Astrocyte (in vitro differentiated cells and primary cell): Measurements from ENCODE around the gene CD200R1. TPM values are rescaled to one million over a fixed set of nuclear protein-coding genes. Genes with fewer than 3 reads are reported as not detected.

Source experiments
- DNase-seq: peaks from one replicate; pipeline ENCODE4 v3.0.0-alpha.2; 2010; ENCODE audit warnings: low read depth
- FAIRE-seq: peaks from 2 replicates; lab custom pipeline; 2011; peaks lifted over from hg19 to GRCh38; lab: Jason Lieb, UNC
- H2AFZ ChIP-seq: 2 replicates; pipeline ENCODE4 v1.6.0; 2012; ENCODE audit warnings: low read depth, low read length, inconsistent platforms
- H3K27ac ChIP-seq: 2 replicates; pipeline ENCODE4 v1.5.1; 2011; ENCODE audit warnings: low read depth, low read length, inconsistent platforms
- H3K27me3 ChIP-seq: 2 replicates; pipeline ENCODE4 v1.6.0; 2011; ENCODE audit warnings: low read length, inconsistent platforms; ENCODE audit not compliant: insufficient read depth
- H3K36me3 ChIP-seq: 2 replicates; pipeline ENCODE4 v1.5.1; 2011; ENCODE audit warnings: low read length, inconsistent platforms; ENCODE audit not compliant: insufficient read depth
- H3K4me1 ChIP-seq: 2 replicates; pipeline ENCODE4 v1.5.1; 2011; ENCODE audit warnings: low read length, inconsistent platforms; ENCODE audit not compliant: insufficient read depth
- H3K4me2 ChIP-seq: 2 replicates; pipeline ENCODE4 v1.6.0; 2012; ENCODE audit warnings: low read length, inconsistent platforms
- H3K4me3 ChIP-seq: 2 replicates; pipeline ENCODE4 v1.5.1; 2011; ENCODE audit warnings: low read depth, mild to moderate bottlenecking, low read length, inconsistent platforms; ENCODE audit not compliant: insufficient read depth
- H3K79me2 ChIP-seq: 2 replicates; pipeline ENCODE4 v1.6.0; 2012; ENCODE audit warnings: mild to moderate bottlenecking, low read length, inconsistent platforms; ENCODE audit not compliant: insufficient read depth
- H3K9ac ChIP-seq: 2 replicates; pipeline ENCODE4 v1.6.0; 2012; ENCODE audit warnings: mild to moderate bottlenecking, low read length, inconsistent platforms
- H3K9me3 ChIP-seq: 2 replicates; pipeline ENCODE4 v1.5.1; 2012; ENCODE audit warnings: low read depth, mild to moderate bottlenecking, low read length, inconsistent platforms; ENCODE audit not compliant: insufficient read depth
- H4K20me1 ChIP-seq: 2 replicates; pipeline ENCODE4 v1.6.0; 2012; ENCODE audit warnings: low read length, inconsistent platforms; ENCODE audit not compliant: insufficient read depth
- H3K27ac Mint-ChIP-seq: one replicate; pipeline ENCODE4 v1.8.0; 2021; ENCODE audit warnings: mild to moderate bottlenecking, mixed read lengths; ENCODE audit not compliant: unreplicated experiment
- H3K27me3 Mint-ChIP-seq: one replicate; pipeline ENCODE4 v1.8.0; 2021; ENCODE audit warnings: low read depth, mixed read lengths; ENCODE audit not compliant: unreplicated experiment
- H3K36me3 Mint-ChIP-seq: one replicate; pipeline ENCODE4 v1.8.0; 2021; ENCODE audit warnings: low read depth, mixed read lengths; ENCODE audit not compliant: unreplicated experiment
- H3K4me1 Mint-ChIP-seq: one replicate; pipeline ENCODE4 v1.8.0; 2021; ENCODE audit warnings: low read depth, mixed read lengths; ENCODE audit not compliant: unreplicated experiment
- H3K4me3 Mint-ChIP-seq: one replicate; pipeline ENCODE4 v1.8.0; 2021; ENCODE audit warnings: mild to moderate bottlenecking, moderate library complexity, mixed read lengths; ENCODE audit not compliant: unreplicated experiment
- H3K9me3 Mint-ChIP-seq: one replicate; pipeline ENCODE4 v1.8.0; 2021; ENCODE audit warnings: mild to moderate bottlenecking, mixed read lengths; ENCODE audit not compliant: unreplicated experiment
- EZH2 ChIP-seq: IDR thresholded peaks from 2 replicates; pipeline ENCODE4 v1.6.1; 2012; ENCODE audit warnings: mild to moderate bottlenecking, low read length, inconsistent platforms; ENCODE audit not compliant: insufficient read depth
- total RNA-seq: library from RNA; stranded (reverse); gene quantifications from 2 replicates; pipeline ENCODE4 v1.2.1, GENCODE V29; 2021
- TF ChIP-seq, protein P1 (sequence below): IDR thresholded peaks from 2 replicates; pipeline ENCODE4 v1.5.1; 2011; ENCODE audit warnings: low read depth, mild to moderate bottlenecking, inconsistent platforms, low read length, moderate library complexity; ENCODE audit not compliant: insufficient read depth

The CD200R1 gene
- total RNA-seq, 1 donor from 2014 or later: 0.39 TPM

- Histone ChIP-seq H3K4me3 (no peak overlapping the region), H3K27ac (no peak overlapping the region), H3K9me3 (no peaks in the 10 kb centered on the region), H4K20me1 (no peaks in the 10 kb centered on the region), H2AFZ (no peak overlapping the region), H3K79me2 (no peaks in the 10 kb centered on the region), H3K4me1 (no peaks in the 10 kb centered on the region), H3K36me3 (no peaks in the 10 kb centered on the region), H3K4me2 (no peak overlapping the region), H3K9ac (no peak overlapping the region), H3K27me3 (no peaks in the 10 kb centered on the region)
- Mint-ChIP-seq H3K36me3 (peaks cover 3% of the 10 kb centered on the region), H3K4me1 (no peaks in the 10 kb centered on the region), H3K4me3 (no peak overlapping the region), H3K27me3 (peaks cover 3% of the 10 kb centered on the region), H3K27ac (no peak overlapping the region), H3K9me3 (peaks cover 15% of the 10 kb centered on the region)
- no peak for TF ChIP-seq EZH2
- TF ChIP-seq, protein P1, sequence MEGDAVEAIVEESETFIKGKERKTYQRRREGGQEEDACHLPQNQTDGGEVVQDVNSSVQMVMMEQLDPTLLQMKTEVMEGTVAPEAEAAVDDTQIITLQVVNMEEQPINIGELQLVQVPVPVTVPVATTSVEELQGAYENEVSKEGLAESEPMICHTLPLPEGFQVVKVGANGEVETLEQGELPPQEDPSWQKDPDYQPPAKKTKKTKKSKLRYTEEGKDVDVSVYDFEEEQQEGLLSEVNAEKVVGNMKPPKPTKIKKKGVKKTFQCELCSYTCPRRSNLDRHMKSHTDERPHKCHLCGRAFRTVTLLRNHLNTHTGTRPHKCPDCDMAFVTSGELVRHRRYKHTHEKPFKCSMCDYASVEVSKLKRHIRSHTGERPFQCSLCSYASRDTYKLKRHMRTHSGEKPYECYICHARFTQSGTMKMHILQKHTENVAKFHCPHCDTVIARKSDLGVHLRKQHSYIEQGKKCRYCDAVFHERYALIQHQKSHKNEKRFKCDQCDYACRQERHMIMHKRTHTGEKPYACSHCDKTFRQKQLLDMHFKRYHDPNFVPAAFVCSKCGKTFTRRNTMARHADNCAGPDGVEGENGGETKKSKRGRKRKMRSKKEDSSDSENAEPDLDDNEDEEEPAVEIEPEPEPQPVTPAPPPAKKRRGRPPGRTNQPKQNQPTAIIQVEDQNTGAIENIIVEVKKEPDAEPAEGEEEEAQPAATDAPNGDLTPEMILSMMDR: no peak
- DNase-seq (no peak), FAIRE-seq (no peak)
Measured at GRCh38 chr3:112966633-112967032, 8.3 kb downstream of the CD200R1 start.

DNA sequence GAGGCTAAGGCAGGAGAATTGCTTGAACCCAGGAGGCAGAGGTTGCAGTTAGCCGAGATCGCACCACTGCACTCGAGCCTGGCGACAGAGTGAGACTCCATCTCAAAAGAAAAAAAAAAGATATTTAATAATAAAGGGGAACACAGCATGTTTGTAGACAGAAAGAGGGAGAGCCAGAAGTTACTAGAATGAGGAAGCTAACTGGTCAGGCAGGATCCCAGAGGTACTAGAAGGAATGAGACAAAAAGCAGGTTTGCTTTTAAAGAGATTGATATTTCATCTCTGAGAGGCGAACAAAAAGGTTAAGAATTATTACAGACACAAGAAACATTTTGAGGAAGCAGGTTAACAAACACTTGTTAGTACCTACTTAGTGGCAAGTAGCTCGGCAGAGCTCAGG is 9.2 kb downstream of the CD200R1 start:
- Histone ChIP-seq H3K27me3 (no peaks in the 10 kb centered on the region), H4K20me1 (no peaks in the 10 kb centered on the region), H3K79me2 (no peaks in the 10 kb centered on the region), H3K4me3 (no peak overlapping the region), H3K4me2 (no peak overlapping the region), H3K9me3 (no peaks in the 10 kb centered on the region), H3K36me3 (no peaks in the 10 kb centered on the region), H3K27ac (no peak overlapping the region), H3K4me1 (no peaks in the 10 kb centered on the region), H2AFZ (no peak overlapping the region), H3K9ac (no peak overlapping the region)
- no peaks in the 10 kb centered on the region for H3K4me1 Mint-ChIP-seq
- TF ChIP-seq, protein P1: no peak
- no peak for TF ChIP-seq EZH2
- no peak for DNase-seq
- peaks cover 3% of the 10 kb centered on the region for H3K27me3 Mint-ChIP-seq
- peaks cover 15% of the 10 kb centered on the region for H3K9me3 Mint-ChIP-seq
- H3K36me3 Mint-ChIP-seq: peaks cover 3% of the 10 kb centered on the region
- H3K27ac Mint-ChIP-seq: no peak overlapping the region
- FAIRE-seq: no peak
- H3K4me3 Mint-ChIP-seq: no peak overlapping the region

DNA sequence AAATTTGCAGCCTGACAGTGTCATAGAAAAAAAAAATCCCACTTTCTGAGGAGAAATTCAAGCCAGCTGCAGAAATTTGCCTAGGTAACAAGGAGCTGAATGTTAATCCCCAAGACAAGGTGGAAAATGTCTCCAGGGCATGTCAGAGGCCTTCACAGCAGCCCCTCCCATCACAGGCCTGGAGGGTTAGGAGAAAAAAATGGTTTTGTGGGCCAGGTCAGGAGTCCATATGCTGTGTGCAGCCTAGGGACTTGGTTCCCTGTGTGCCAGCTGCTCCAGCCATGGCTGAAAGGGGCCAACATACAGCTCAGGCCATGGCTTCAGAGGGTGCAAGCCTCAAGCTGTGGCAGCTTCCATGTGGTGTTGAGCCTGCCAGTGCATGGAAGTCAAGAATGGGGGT is 11.2 kb downstream of the CD200R1 start:
- Histone ChIP-seq H3K9me3 (no peaks in the 10 kb centered on the region), H3K9ac (no peak overlapping the region), H3K4me1 (no peaks in the 10 kb centered on the region), H3K27me3 (no peaks in the 10 kb centered on the region), H3K4me2 (no peak overlapping the region), H3K4me3 (no peak overlapping the region), H3K36me3 (no peaks in the 10 kb centered on the region), H3K27ac (no peak overlapping the region), H2AFZ (no peak overlapping the region), H3K79me2 (no peaks in the 10 kb centered on the region), H4K20me1 (no peaks in the 10 kb centered on the region)
- TF ChIP-seq, protein P1: no peak
- no peak for TF ChIP-seq EZH2
- H3K9me3 Mint-ChIP-seq: peaks cover 15% of the 10 kb centered on the region
- H3K4me3 Mint-ChIP-seq: no peak overlapping the region
- FAIRE-seq: no peak
- peaks cover 2% of the 10 kb centered on the region for H3K4me1 Mint-ChIP-seq
- H3K27ac Mint-ChIP-seq: no peak overlapping the region
- no peak for DNase-seq
- H3K36me3 Mint-ChIP-seq: peaks cover 3% of the 10 kb centered on the region
- H3K27me3 Mint-ChIP-seq: peaks cover 3% of the 10 kb centered on the region
